HEK293T (cell line): Measurements from ENCODE around the gene PAQR9.

Experiments used
- BHLHE40 ChIP-seq: fragments of 450-650 bp; IDR thresholded peaks from 2 replicates; pipeline ENCODE4 v1.6.1; 2016; ENCODE audit warnings: mild to moderate bottlenecking, moderate library complexity, borderline replicate concordance
- CTBP1 ChIP-seq: fragments of 450-650 bp; IDR thresholded peaks from 2 replicates; pipeline ENCODE4 v1.6.1; 2016; ENCODE audit warnings: borderline replicate concordance
- ELF4 ChIP-seq: fragments of 450-650 bp; IDR thresholded peaks from 2 replicates; pipeline ENCODE4 v1.6.1; 2017; ENCODE audit warnings: antibody characterized with exemption
- FOXA1 ChIP-seq: fragments of 450-650 bp; IDR thresholded peaks from 2 replicates; pipeline ENCODE4 v1.6.1; 2016; ENCODE audit warnings: mild to moderate bottlenecking
- FOXK2 ChIP-seq: fragments of 450-650 bp; IDR thresholded peaks from 2 replicates; pipeline ENCODE4 v1.6.1; 2016; ENCODE audit warnings: mild to moderate bottlenecking
- FOXM1 ChIP-seq: fragments of 450-650 bp; IDR thresholded peaks from 2 replicates; pipeline ENCODE4 v1.6.1; 2017; ENCODE audit warnings: mild to moderate bottlenecking, borderline replicate concordance
- LEF1 ChIP-seq: fragments of 450-650 bp; IDR thresholded peaks from 2 replicates; pipeline ENCODE4 v1.6.1; 2017; ENCODE audit warnings: mild to moderate bottlenecking, borderline replicate concordance
- NFRKB ChIP-seq: fragments of 450-650 bp; IDR thresholded peaks from 2 replicates; pipeline ENCODE4 v1.6.1; 2016; ENCODE audit warnings: mild to moderate bottlenecking, moderate library complexity
- SP1 ChIP-seq: fragments of 450-650 bp; IDR thresholded peaks from 2 replicates; pipeline ENCODE4 v1.6.1; 2017
- SUZ12 ChIP-seq: fragments of 450-650 bp; IDR thresholded peaks from 2 replicates; pipeline ENCODE4 v1.6.1; 2016; ENCODE audit warnings: mild to moderate bottlenecking
- ZNF384 ChIP-seq: fragments of 450-650 bp; IDR thresholded peaks from 2 replicates; pipeline ENCODE4 v1.6.1; 2016
- TF ChIP-seq, protein P1 (sequence below): fragments of 450-650 bp; IDR thresholded peaks from 2 replicates; pipeline ENCODE4 v1.6.1; 2016

- TF ChIP-seq NFRKB: no peak
- TF ChIP-seq, protein P1, sequence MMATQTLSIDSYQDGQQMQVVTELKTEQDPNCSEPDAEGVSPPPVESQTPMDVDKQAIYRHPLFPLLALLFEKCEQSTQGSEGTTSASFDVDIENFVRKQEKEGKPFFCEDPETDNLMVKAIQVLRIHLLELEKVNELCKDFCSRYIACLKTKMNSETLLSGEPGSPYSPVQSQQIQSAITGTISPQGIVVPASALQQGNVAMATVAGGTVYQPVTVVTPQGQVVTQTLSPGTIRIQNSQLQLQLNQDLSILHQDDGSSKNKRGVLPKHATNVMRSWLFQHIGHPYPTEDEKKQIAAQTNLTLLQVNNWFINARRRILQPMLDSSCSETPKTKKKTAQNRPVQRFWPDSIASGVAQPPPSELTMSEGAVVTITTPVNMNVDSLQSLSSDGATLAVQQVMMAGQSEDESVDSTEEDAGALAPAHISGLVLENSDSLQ: no peak
- TF ChIP-seq SUZ12: no peak
- no peak for TF ChIP-seq FOXM1
- no peak for TF ChIP-seq CTBP1
- no peak for TF ChIP-seq SP1
- TF ChIP-seq FOXA1: no peak
- no peak for TF ChIP-seq ELF4
- no peak for TF ChIP-seq ZNF384
- TF ChIP-seq LEF1: no peak
- TF ChIP-seq BHLHE40: no peak
- no peak for TF ChIP-seq FOXK2
These were observed 27.2 kb upstream of the PAQR9 start for GRCh38 chr3:142990721-142991120.
